Activated T-helper 1 cell treated with Interleukin-2 at 50 U/mL for 16 hours (primary cell): ENCODE measurements around the gene KIFBP.
"Not testable (repeated sequence)": the region's sequence is repeated elsewhere in the genome, so short reads cannot be mapped to it uniquely, and the experiment has no call there.

Experiments used
- DNase-seq: peaks from one replicate; pipeline ENCODE4 v3.0.0-alpha.2; 2020; ENCODE audit warnings: low read depth

KIFBP gene, protein sequence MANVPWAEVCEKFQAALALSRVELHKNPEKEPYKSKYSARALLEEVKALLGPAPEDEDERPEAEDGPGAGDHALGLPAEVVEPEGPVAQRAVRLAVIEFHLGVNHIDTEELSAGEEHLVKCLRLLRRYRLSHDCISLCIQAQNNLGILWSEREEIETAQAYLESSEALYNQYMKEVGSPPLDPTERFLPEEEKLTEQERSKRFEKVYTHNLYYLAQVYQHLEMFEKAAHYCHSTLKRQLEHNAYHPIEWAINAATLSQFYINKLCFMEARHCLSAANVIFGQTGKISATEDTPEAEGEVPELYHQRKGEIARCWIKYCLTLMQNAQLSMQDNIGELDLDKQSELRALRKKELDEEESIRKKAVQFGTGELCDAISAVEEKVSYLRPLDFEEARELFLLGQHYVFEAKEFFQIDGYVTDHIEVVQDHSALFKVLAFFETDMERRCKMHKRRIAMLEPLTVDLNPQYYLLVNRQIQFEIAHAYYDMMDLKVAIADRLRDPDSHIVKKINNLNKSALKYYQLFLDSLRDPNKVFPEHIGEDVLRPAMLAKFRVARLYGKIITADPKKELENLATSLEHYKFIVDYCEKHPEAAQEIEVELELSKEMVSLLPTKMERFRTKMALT

DNA sequence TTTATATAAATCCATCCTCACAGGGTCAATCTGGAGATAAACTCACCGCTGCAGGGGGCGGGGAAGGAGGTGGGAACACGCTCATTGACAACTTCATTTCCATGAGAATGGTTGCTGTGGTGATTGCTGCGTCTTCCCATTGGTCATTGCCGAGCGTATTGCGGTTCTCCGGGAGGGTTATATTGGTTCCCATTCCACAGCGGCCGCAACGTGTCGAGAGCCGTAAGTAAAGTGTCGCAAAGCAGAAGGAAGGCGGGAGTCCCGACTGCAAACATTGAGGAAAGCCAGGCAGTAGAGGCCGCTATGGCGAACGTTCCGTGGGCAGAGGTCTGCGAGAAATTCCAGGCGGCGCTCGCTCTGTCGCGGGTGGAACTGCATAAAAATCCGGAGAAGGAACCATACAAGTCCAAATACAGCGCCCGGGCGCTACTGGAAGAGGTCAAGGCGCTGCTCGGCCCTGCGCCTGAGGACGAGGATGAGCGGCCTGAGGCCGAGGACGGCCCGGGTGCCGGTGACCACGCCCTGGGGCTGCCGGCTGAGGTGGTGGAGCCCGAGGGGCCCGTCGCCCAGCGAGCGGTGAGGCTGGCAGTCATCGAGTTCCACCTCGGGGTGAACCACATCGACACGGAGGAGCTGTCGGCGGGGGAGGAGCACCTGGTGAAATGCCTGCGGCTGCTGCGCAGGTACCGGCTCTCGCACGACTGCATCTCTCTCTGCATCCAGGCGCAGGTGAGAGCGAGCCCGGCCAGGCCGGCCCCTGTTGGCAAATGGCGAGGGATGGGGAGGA is at the start of gene KIFBP:
TSS of gene KIFBP (plus strand) at position 274 of the 787 bp plus-strand sequence. CDS start at position 304, 30 bp downstream.
- peak; percentile 69 for DNase-seq

DNA sequence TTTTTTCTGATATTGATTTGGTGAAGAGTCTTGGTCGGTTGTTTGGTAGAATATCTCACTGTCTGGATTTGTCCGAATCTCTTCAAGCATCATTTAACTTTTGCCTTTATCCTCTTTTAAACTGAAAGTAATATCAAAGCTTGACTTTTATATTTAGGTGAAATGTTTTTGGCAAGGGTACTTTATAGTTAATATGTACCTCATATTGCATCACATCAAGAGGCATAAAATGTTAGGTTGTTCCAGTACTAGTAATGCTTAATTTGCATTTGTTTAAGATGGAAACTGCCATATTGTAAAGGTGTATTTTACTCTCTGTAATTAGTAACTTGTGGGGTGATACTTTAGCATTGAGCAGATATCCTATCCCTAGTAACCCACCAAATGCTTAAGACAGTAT is 49.7 kb upstream of the KIFBP start:
- DNase-seq, result no peak

DNA sequence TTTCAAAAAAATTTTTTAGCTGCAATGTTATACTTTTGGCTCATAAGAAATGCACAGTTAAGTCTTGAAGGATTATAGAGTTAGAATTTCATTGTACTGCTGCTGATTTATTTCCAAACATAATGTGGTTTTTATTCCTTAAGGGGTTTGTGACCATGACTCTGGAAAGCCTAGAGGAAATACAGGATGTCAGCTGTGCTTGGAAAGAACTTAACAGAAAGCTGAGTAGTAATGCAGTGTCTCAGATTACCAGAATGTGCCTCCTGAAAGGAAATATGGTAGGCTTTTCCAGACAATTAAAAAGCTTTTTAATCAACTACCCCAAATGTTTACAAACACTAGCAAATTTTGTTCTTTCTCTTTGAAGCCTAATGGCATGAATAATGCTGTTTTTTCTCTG is 47.7 kb upstream of the KIFBP start:
- not testable (repeated sequence) for DNase-seq

DNA sequence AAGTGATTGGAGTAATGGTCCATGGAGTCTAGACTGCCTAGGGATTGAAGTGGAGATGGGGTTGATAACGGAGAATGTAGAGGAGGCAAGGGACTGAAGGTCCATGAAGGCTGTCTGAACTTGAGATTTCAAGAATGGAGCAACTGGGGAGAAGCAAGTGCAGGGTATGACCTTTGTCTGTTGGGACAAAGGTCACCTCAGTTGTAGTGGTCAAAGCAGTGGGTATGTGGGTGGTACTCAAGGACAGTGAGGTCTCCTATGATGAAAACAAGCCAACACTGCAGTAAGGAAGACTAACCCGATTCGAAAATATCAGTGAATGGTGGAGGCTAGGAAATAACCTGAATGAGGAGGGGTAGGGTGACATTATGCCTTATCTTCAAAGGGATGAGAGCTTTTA is 38.0 kb upstream of the KIFBP start:
- no peak for DNase-seq

DNA sequence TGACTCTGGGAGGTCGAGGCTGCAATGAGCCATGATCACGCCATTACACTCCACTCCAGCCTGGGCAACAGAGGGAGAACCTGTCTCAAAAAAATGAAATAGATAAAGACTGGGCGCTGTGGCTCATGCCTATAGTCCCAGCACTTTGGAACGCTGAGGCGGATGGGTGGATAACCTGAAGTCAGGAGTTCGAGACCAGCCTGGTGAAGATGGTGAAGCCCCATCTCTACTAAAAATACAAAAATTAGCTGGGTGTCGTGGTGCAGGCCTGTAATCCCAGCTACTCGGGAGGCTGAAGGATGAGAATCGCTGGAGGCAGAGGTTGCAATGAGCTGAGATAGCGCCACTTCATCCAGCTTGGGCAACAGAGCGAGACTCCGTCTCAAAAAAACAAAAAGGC is 33.7 kb upstream of the KIFBP start:
- DNase-seq, result no peak

DNA sequence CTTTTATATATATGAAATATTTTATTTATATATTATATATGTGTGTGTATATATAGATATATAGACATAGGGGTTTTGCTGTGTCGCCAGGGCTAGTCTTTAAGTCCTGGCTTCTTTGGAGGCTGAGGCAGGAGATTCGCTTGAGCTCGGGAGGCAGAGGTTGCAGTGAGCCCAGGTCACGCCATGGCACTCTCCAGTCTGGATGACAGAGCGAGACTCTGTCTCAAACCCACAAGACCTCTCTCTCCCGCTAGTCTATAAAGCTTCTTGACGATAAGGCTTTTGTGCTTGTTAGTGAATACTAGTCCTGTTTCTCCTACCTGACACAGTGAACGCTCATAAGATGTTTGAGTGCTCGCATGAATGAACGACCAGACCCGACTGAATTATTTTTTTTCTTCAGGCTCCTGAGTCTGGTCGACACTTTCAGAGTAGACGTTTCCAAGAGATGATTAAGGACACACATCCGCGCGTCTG is 33.2 kb upstream of the KIFBP start:
- DNase-seq, result no peak

DNA sequence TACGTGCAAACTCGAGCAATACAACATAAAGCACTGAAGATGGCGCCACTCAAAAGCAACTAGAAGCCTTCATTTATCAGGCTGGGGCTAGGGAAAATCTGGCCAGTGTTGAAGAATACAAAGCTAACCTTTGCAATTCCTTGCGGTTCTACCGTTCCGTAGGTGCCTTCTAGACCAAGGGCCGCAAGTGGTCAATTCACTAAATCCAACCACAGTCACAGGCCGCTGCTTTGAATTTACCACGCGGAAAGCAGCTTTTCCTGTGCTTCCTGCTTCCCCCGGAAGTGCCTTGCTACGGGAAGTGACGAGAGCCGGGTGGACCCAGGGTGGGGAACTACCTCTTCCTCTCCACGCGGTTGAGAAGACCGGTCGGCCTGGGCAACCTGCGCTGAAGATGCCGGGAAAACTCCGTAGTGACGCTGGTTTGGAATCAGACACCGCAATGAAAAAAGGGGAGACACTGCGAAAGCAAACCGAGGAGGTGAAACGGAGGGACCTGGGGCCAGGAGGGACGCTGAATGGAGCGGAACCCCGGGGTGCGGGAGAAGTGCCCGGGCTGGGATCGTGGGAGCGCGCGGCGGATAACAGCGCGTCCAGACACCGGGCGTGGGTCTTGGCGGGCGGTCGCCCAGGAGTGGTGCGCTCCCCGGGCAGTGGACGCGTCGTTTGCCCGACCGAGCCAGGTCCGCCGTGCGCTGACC is 32.6 kb upstream of the KIFBP start, which contains the start of gene DDX21:
TSS of gene DDX21 (plus strand) at position 339 of the 701 bp plus-strand sequence. CDS start at position 395, 56 bp downstream.
- peak; percentile 76 for DNase-seq

DNA sequence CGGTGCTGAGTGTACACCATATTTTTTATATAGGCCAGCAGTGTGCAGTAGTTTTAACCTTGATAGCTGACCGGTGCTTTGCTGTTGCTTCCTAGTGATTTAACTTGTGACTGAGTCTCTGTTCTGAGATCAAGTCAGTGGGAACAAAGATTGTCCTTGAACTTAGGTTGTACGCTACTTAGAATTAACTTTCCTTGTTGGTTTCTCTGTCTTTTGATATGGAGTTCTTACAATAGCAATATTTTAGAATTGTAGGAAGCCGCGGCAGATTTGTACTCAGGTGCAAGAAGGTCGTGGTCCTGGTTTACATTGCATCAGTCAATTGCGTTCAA is 31.4 kb upstream of the KIFBP start:
- DNase-seq, result no peak

DNA sequence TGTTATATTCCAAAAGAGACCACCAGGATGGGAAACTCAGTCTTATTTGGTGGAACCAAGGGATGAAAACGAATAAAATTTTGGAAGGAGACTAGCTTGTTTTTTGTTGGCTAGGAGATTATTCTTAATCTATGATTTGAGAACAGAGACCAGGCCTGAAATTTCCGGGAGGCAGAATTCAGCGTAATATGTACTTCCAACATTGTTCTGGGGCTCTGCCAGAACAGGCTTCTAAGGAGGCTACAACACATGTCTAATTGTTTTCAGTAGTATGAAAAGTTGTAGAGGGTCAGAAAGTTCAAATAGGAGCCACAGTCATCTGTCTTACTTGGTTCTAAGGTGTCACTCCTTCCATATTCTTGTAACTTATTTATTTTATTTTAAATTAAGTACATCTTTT is 30.9 kb upstream of the KIFBP start:
- no peak for DNase-seq

DNA sequence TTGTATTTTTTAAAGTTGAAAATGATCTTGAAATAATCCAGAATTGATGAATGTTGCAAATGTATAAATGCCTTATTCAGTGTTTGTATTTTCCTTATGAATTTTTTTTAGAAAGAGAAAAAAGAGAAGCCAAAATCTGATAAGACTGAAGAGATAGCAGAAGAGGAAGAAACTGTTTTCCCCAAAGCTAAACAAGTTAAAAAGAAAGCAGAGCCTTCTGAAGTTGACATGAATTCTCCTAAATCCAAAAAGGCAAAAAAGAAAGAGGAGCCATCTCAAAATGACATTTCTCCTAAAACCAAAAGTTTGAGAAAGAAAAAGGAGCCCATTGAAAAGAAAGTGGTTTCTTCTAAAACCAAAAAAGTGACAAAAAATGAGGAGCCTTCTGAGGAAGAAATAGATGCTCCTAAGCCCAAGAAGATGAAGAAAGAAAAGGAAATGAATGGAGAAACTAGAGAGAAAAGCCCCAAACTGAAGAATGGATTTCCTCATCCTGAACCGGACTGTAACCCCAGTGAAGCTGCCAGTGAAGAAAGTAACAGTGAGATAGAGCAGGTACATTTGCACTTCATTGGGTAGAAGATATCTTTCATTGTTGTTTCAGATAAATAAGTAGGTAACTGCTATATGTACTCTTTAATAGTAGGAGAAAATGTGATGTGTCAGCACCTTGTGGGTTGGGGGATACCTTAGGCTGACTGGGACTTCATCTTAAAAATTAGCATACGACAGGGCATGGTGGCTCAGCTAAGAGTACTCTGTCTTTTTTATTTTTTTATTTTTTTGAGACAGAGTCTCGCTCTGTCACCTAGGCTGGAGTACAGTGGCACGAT is 28.7 kb upstream of the KIFBP start:
- no peak for DNase-seq

DNA sequence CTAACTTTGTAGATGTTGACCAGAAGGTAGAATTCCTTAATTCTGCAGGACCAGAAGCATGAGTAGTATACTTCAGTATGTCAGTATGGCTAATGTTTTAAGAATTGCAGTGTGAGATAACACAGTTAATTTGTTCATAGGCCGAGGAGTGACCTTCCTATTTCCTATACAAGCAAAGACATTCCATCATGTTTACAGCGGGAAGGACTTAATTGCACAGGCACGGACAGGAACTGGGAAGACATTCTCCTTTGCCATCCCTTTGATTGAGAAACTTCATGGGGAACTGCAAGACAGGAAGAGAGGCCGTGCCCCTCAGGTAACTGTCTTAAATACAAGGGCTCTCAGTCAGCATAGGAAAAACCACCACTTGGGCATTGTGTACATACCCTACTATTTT is 25.5 kb upstream of the KIFBP start:
- DNase-seq, result no peak

DNA sequence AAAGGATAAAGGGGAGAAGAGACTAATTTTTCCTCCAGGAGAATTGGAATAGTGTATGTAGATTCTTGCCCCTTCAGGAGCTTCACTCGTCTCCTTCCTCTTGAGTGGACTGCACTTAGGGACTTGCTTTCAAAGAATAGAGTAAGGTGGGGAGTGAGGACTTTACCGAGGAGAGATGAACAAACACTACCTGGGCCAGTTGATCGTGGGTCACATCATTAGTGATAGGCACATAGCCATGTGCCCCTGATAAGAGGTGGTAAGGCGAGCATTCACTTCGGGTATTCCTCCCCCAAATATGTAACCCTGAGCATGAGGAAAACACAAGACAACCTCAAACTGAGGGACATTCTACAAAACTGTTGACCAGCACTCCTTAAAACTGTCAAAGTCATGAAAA is 14.6 kb upstream of the KIFBP start:
- DNase-seq, result no peak

DNA sequence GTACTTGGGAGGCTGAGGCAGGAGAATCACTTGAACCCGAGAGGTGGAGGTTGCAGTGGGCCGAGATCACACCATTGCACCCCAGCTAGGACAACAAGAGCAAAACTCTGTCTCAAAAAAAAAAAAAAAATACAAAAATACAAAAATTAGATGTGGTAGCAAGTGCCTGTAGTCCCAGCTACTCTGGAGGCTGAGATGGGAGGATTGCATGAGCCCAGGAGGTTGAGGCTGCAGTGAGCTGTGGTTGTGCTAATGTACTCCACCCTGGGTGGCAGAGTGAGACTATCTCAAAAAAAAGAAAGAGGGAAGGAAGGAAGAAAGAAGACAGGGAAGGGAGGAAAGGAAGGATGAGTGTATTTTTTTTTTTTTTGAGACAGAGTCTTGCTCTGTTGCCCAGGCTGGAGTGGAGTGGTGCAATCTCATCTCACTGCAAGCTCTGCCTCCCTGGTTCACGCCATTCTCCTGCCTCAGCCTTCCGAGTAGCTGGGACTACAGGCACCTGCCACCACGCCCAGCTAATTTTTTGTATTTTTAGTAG is 12.6 kb upstream of the KIFBP start:
- DNase-seq, result not testable (repeated sequence)

DNA sequence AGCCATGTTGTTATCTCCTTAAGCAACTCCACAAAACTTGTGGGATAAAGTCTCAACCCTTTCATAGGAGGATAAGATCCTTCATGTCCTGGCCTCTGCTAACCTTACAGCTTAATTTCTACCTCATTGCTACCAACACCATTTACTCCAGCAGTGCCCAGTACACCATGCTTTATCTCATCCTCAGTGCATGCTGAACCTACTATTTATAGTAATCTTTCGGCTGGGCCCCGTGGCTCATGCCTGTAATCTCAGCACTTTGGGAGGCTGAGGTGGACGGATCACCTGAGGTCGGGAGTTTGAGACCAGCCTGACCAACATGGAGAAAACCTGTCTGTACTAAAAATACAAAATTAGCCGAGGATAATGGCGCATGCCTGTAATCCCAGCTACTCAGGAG is 8.9 kb upstream of the KIFBP start:
- DNase-seq, result not testable (repeated sequence)

DNA sequence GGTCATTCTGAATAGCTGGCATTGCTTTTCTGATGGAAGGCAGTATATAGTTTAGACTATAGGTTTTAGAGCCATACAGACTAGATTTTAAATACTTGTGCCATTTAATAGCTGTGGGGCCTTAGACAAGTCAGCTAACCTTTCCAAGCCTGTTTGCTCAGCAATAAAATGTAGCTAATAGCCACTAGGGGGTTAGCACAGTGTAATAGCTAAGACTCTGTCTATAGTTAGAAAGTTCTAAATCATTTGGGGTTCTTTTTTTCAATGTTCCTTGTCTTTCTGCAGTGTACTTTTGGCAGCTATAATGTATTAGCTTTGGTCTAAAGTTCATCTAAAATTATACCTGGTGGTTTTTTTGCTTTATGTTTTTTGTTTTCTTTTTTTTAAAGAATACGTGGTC is 7.5 kb upstream of the KIFBP start:
- no peak for DNase-seq

DNA sequence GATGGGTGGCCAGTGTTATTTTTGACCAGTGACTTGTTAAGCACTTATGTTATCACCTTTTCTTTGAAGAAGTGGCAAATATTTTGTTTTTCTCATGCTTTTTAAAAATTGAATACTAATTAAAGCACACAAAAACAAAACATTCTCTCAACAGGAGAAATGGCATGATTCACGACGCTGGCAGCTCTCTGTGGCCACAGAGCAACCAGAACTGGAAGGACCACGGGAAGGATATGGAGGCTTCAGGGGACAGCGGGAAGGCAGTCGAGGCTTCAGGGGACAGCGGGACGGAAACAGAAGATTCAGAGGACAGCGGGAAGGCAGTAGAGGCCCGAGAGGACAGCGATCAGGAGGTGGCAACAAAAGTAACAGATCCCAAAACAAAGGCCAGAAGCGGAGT is 6.2 kb upstream of the KIFBP start:
- DNase-seq, result no peak

DNA sequence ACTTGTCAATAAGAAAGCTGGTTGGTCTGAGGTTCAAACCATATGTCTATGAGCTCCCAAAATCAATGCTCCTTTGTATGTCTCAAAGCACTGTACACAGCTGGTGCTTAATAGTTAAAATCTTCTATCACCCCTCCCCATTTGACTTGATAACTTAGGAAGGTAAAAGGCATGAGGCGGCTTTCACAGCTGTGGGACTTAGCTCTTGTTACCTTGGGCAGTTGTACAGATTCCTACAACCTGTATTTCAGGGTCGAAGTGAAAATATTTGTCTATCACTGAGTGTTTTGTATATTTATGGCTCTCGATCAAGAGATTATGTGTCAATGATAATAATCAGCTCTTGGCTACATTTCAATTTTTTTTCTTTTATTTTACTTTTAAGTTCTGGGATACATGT is 992 bp upstream of the KIFBP start:
- DNase-seq, result no peak

DNA sequence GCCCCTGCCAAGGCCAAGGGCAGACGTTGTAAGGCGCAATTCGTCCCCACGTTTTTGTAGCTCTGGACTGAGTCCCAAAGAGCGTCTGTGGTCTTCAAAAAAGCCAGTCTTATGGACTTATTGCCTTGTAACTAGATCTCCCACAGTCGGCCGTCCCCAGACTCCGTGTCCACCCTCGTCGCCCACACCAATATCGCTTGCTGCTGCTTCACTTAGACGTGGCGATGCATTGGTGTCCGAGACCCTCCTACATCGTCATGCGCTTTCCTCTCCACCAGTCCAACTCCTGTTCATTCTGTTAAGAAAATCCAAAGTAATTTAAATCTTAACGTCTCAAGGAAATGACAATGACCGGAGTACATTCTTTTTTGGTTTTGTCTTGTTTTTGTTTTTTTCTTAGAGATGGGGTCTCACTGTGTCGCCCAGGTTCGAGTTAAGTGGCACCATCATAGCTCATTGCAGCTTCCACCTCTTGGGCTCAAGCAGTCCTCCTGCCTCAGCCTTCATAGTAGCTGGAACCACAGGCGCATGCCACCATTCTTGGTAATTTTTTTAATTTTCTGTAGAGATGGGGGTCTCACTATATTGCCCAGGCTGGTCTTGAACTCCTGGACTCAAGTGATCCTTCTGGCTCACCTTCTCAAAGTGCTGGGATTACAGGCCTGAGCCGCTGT is 851 bp downstream of the KIFBP start:
- no peak for DNase-seq

DNA sequence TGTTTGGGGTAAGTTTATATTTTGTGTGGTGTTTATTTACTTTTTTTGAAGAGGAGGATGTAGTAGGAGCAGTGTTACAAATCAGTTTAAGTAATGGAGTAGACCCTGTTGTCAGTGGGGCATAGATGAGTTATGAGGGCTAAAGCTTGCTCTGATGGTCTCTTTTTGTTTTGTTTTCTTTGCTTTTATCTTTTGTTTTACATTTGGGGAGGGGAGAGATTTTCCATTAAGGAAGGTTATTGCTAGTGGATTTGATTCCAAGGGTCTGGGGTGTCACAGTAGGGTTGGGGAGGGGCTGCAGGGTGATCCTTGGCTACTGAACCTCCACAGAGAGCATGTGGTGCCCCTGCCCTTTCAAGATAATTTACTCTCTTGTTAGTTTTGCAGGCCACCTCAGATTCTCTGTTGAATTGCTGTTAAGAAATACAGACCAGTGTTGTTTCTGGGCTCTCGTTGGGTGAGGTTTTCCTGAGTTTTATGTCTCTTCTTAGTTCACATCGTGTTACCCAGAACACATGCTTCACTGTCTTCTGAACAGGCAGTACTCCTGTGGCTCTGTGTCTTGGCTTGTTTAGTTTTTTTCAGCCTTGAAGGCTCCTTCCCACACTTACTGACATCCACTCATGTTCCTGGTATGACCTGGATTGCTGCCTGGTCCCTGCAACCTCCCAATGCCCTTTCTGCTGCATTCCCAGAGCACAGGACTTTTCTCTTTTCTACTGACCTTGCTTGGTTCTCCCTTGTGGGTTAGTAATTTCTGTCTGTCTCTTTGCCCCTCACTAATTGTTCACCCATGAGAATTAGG is 4.2 kb downstream of the KIFBP start:
- DNase-seq, result no peak

DNA sequence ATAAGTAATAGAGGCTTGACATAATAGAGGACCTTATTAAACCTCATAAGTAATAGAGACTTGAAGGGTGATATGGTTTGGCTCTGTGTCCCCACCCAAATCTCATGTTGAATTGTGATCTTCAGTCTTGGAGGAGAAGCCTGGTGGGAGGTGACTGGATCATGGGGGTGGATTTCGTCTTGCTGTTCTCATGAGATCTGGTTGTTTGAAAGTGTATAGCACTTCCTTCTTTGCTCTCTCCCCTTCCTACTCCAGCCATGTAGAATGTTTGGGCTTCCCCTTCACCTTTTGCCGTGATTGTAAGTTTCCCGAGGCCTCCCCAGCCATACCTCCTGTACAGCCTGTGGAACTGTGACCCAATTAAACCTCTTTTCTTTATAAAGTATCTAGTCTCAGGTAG is 8.6 kb downstream of the KIFBP start:
- no peak for DNase-seq
